HCT116 (cell line): Measurements from ENCODE around the gene ZNF57.
A peak's percentile ranks its signal among the peaks of the same experiment; 100 is the strongest.
"Not testable (repeated sequence)": the region's sequence is repeated elsewhere in the genome, so short reads cannot be mapped to it uniquely, and the experiment has no call there.

Experiments used
- CEBPB ChIP-seq: IDR thresholded peaks from 2 replicates; pipeline ENCODE4 v1.6.1; 2012; ENCODE audit warnings: low read depth
- ELF1 ChIP-seq: IDR thresholded peaks from 2 replicates; pipeline ENCODE4 v1.6.1; 2012; ENCODE audit warnings: low read depth, borderline replicate concordance
- EZH2 ChIP-seq: fragments of 200-600 bp; sonication (generic); IDR thresholded peaks from 2 replicates; pipeline ENCODE4 v1.6.1; 2017; ENCODE audit warnings: antibody characterized with exemption, mixed run types
- POLR2A ChIP-seq: IDR thresholded peaks from 2 replicates; pipeline ENCODE4 v1.7.0; 2011; ENCODE audit warnings: borderline replicate concordance; ENCODE audit not compliant: insufficient read depth, insufficient read length; ENCODE audit errors: extremely low read depth
- POLR2AphosphoS5 ChIP-seq: IDR thresholded peaks from 2 replicates; pipeline ENCODE4 v1.6.1; 2011; ENCODE audit warnings: mild to moderate bottlenecking, low read depth, low read length, moderate library complexity
- SIN3A ChIP-seq: IDR thresholded peaks from 2 replicates; pipeline ENCODE4 v1.6.1; 2012; ENCODE audit warnings: low read depth
- YY1 ChIP-seq: IDR thresholded peaks from 2 replicates; pipeline ENCODE4 v1.6.1; 2011; ENCODE audit warnings: low read length, low read depth, moderate library complexity, mild to moderate bottlenecking; ENCODE audit not compliant: insufficient replicate concordance; ENCODE audit errors: extremely low read depth
- ZFX ChIP-seq: fragments of 450-650 bp; IDR thresholded peaks from 2 replicates; pipeline ENCODE4 v1.6.1; 2017
- ZNF274 ChIP-seq: fragments of 200-500 bp; sonication (Bioruptor generic); IDR thresholded peaks from 2 replicates; pipeline ENCODE4 v1.6.1; 2014; ENCODE audit warnings: mild to moderate bottlenecking, low read depth, low read length, inconsistent platforms
- TF ChIP-seq, protein P1 (sequence below), 3 experiments: fragments of 200-600 bp in 1 of 3; sonication (generic) in 1 of 3; IDR thresholded peaks in 2 of 3; conservative IDR thresholded peaks in 1 of 3; 2 replicates each; pipeline ENCODE4 v1.5.1; 2012 to 2017; ENCODE audit warnings: low read depth in 2 of 3, low read length in 2 of 3, antibody characterized with exemption in 1 of 3, borderline replicate concordance in 1 of 3, control low read depth in 1 of 3, mild to moderate bottlenecking in 1 of 3, mixed read lengths in 1 of 3, mixed run types in 1 of 3, moderate library complexity in 1 of 3; ENCODE audit not compliant: insufficient read depth in 1 of 3
- TF ChIP-seq, protein P2 (sequence below): IDR thresholded peaks from 2 replicates; pipeline ENCODE4 v1.6.1; 2012
- TF ChIP-seq, protein P3 (sequence below): IDR thresholded peaks from 2 replicates; pipeline ENCODE4 v1.6.1; 2012; ENCODE audit warnings: low read depth
- TF ChIP-seq, protein P4 (sequence below): IDR thresholded peaks from 2 replicates; pipeline ENCODE4 v1.6.1; 2011; ENCODE audit warnings: mild to moderate bottlenecking, low read length, moderate library complexity; ENCODE audit not compliant: insufficient replicate concordance; ENCODE audit errors: extremely low read depth
- TF ChIP-seq, protein P5 (sequence below): IDR thresholded peaks from 2 replicates; pipeline ENCODE4 v1.6.1; 2012

DNA sequence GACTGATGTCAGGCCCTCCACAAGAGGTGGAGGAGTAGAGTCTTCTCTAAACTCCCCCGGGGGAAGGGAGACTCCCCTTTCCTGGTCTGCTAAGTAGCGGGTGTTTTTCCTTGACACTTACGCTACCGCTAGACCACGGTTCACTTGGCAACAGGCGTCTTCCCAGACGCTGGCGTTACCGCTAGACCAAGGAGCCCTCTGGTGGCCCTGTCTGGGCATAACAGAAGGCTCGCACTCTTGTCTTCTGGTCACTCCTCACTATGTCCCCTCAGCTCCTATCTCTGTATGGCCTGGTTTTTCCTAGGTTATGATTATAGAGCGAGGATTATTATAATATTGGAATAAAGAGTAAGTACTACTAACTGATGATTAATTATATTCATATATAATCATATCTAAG is 28.6 kb upstream of the ZNF57 start:
- TF ChIP-seq, protein P1, sequence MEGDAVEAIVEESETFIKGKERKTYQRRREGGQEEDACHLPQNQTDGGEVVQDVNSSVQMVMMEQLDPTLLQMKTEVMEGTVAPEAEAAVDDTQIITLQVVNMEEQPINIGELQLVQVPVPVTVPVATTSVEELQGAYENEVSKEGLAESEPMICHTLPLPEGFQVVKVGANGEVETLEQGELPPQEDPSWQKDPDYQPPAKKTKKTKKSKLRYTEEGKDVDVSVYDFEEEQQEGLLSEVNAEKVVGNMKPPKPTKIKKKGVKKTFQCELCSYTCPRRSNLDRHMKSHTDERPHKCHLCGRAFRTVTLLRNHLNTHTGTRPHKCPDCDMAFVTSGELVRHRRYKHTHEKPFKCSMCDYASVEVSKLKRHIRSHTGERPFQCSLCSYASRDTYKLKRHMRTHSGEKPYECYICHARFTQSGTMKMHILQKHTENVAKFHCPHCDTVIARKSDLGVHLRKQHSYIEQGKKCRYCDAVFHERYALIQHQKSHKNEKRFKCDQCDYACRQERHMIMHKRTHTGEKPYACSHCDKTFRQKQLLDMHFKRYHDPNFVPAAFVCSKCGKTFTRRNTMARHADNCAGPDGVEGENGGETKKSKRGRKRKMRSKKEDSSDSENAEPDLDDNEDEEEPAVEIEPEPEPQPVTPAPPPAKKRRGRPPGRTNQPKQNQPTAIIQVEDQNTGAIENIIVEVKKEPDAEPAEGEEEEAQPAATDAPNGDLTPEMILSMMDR (IDR thresholded peaks at IDR 0.05 in 2 of 3, conservative IDR thresholded peaks at IDR 0.05 in 1 of 3; ENCODE audit: borderline replicate concordance in 1 of 3, insufficient read depth in 1 of 3, low read depth in 2 of 3, low read length in 2 of 3), result peak in 2 of 3 experiments; percentile 22 to 23; a peak in 3 of 6 replicates
- TF ChIP-seq, protein P2, sequence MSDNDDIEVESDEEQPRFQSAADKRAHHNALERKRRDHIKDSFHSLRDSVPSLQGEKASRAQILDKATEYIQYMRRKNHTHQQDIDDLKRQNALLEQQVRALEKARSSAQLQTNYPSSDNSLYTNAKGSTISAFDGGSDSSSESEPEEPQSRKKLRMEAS, result not testable (repeated sequence)
- TF ChIP-seq ZNF274, EZH2, SIN3A, POLR2A, POLR2AphosphoS5, YY1, CEBPB, ELF1, ZFX: not testable (repeated sequence)
- TF ChIP-seq, protein P3, sequence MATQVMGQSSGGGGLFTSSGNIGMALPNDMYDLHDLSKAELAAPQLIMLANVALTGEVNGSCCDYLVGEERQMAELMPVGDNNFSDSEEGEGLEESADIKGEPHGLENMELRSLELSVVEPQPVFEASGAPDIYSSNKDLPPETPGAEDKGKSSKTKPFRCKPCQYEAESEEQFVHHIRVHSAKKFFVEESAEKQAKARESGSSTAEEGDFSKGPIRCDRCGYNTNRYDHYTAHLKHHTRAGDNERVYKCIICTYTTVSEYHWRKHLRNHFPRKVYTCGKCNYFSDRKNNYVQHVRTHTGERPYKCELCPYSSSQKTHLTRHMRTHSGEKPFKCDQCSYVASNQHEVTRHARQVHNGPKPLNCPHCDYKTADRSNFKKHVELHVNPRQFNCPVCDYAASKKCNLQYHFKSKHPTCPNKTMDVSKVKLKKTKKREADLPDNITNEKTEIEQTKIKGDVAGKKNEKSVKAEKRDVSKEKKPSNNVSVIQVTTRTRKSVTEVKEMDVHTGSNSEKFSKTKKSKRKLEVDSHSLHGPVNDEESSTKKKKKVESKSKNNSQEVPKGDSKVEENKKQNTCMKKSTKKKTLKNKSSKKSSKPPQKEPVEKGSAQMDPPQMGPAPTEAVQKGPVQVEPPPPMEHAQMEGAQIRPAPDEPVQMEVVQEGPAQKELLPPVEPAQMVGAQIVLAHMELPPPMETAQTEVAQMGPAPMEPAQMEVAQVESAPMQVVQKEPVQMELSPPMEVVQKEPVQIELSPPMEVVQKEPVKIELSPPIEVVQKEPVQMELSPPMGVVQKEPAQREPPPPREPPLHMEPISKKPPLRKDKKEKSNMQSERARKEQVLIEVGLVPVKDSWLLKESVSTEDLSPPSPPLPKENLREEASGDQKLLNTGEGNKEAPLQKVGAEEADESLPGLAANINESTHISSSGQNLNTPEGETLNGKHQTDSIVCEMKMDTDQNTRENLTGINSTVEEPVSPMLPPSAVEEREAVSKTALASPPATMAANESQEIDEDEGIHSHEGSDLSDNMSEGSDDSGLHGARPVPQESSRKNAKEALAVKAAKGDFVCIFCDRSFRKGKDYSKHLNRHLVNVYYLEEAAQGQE, result not testable (repeated sequence)
- TF ChIP-seq, protein P4, sequence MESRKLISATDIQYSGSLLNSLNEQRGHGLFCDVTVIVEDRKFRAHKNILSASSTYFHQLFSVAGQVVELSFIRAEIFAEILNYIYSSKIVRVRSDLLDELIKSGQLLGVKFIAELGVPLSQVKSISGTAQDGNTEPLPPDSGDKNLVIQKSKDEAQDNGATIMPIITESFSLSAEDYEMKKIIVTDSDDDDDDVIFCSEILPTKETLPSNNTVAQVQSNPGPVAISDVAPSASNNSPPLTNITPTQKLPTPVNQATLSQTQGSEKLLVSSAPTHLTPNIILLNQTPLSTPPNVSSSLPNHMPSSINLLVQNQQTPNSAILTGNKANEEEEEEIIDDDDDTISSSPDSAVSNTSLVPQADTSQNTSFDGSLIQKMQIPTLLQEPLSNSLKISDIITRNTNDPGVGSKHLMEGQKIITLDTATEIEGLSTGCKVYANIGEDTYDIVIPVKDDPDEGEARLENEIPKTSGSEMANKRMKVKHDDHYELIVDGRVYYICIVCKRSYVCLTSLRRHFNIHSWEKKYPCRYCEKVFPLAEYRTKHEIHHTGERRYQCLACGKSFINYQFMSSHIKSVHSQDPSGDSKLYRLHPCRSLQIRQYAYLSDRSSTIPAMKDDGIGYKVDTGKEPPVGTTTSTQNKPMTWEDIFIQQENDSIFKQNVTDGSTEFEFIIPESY, result not testable (repeated sequence)
- TF ChIP-seq, protein P5, sequence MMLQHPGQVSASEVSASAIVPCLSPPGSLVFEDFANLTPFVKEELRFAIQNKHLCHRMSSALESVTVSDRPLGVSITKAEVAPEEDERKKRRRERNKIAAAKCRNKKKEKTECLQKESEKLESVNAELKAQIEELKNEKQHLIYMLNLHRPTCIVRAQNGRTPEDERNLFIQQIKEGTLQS, result not testable (repeated sequence)
